HG02571 (cell line): ENCODE measurements around the gene MRPS22.

ENCODE experiments used
- ATAC-seq: cut with Tn5 transposase; IDR thresholded peaks from one replicate; pipeline ENCODE4 v1.9.1; 2021; ENCODE audit warnings: mild to moderate bottlenecking, moderate library complexity; ENCODE audit not compliant: unreplicated experiment

The MRPS22 gene

DNA sequence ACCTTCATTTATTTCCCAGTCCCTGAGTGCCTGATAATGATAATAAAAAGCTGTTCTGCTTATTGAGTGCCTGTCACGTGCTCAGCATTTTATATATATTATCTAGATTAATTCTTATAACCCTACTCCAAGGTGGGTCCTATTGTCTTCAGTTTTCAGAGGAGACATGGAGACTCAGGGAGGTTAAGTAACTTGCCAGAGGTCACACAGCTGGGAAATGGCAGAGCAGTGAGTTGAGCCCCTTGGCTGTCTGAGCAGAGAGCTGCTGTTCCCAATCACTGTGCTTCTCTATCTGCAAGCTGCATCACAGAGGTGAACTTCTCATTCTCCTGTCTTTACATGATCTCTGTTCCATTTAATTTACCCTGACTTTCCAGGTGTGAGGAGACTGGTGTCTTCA, 32.3 kb upstream of the MRPS22 start:
- ATAC-seq = no peak

DNA sequence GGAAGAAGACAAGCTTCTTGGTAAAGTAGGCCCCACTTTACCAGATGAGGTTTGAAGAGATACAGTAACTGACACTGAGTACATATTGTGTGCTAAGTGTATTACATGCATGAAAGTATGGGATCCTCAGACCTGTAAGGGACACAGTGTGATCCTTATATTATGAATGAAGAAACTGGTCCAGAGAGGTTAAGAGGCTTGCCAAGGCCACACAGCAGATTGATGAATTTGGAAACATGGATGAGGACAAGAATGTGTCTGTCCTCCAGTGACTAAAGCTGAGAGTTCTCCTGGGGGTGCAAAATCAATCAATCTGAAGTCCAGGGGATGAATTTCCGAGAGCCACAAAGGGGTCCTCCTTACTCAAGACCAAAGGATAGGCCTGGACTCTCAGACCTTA, 31.4 kb upstream of the MRPS22 start:
- ATAC-seq = no peak

GRCh38 chr3:139312959-139313358, 30.9 kb upstream of the MRPS22 start:
- ATAC-seq = no peak

DNA sequence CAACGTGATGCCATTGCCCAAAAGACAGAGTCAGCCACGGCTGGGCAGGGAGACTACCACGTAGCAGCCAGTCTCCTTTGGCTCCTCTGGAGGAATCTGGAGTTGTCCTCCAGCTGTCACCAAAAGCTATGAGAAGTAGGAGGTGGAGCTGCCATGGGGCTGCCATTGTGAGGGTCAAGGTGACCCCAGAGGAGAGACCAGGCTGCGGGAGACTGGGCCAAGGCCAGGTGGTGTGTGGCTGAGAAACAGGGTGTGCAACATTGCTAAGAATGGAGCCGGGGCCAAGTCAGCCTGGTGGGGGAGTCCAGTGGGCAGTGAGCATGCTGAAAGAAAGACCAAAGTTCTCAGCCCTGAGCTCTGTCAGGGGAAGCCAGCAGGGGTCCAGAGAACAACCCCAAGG, 29.9 kb upstream of the MRPS22 start:
- no peak for ATAC-seq

GRCh38 chr3:139317215-139317614, 26.6 kb upstream of the MRPS22 start:
- ATAC-seq = no peak

- no peak for ATAC-seq
Observed at GRCh38 chr3:139317660-139318430, 26.0 kb upstream of the MRPS22 start.

DNA sequence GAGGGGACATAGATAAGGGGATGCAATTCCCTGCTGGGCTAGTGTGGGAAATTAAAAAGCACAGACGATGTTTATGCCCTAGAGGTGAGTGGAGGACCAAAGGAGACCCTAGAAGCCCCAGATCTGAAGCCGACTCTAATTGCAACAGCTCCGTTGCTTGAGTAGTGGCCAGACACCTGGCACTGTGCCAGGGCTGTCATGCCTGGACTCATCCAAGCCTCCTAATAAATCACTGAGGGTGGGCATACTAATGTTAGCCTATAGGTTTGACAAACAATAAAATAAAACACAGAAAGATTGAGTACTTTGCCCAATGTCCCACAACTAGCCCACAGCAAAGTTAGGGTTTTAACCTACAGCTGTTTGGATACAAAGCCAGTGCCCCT, 25.4 kb upstream of the MRPS22 start:
- ATAC-seq = no peak

DNA sequence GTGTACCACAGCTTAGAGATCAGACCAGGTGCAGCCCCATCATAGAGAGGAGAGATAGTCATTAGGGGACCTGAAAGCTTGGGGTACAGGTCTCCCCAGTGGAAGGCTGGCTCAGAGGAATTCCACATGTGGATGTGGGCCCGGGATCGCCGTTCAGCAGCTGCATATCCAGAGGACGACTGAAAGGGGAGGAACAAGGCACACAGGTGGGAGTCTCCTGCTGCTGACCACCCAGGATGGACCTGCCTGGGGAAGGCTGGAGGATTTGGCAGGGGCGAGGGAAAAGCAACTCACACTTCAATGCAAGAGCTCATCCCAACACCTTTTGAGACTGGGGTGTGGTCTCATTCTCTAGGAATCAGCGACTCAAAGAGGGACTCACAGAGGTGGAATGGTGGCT, 25.0 kb upstream of the MRPS22 start:
- ATAC-seq = no peak

GRCh38 chr3:139319428-139320402, 24.1 kb upstream of the MRPS22 start:
- no peak for ATAC-seq

DNA sequence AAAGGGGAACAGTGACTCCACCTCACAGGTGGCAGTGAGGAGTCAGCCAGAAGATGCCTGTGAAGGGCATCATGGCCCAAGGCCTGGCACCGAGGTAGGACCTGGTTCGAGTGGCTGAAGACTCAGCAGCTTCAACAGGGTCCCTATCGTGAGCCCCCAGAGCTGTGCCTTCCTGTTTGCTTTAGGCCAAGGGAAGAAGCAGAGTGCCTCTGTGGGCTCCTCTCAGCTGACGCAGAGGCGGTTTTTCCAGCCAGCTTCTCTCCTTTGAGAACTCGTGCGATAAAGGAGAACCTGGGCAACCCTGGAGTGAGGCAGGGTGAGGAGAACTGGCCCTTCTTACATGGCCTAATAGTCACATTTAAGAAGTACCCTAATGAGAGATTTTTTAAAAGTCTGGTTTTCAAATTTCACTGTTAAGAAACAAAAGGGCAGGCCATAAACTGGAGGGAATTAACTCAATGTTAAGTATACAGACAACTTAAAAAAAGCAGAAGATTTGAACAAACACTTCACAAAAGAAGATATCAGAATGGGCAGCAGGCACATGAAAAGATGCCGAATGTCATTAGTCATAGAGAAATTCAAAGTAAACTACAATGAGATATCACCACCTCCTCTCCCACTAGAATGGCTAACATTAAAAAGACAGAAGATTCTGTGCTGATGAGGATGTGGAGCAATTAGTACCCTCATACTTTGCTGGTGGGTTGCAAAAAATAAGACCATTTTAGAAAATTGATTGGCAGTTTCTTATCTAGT, 23.1 kb upstream of the MRPS22 start:
- ATAC-seq = no peak

- ATAC-seq = no peak
Observed at GRCh38 chr3:139322346-139322745, 21.5 kb upstream of the MRPS22 start.

DNA sequence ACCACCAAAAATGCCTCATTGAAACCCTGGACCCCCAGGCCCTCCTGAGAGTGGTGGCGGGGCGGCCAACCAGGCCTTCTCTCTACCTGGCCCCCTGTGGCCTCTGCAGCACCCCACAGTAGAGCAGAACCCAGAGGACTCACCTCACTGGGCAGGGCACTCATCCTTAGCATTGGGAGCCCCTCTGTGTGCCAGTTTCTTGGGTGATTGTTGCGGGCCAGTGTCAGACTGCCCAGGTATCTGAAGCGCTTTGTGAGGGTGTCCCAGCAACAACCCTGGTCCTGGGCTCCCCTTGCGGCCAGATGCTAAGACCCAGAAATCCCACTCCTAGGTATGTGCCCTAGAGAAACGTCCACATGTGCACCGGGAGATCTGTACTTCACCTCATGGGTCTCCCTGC, 20.7 kb upstream of the MRPS22 start:
- no peak for ATAC-seq

GRCh38 chr3:139324456-139324855, 19.4 kb upstream of the MRPS22 start:
- no peak for ATAC-seq

- ATAC-seq = no peak
Observed at GRCh38 chr3:139325551-139325950, 18.3 kb upstream of the MRPS22 start.

DNA sequence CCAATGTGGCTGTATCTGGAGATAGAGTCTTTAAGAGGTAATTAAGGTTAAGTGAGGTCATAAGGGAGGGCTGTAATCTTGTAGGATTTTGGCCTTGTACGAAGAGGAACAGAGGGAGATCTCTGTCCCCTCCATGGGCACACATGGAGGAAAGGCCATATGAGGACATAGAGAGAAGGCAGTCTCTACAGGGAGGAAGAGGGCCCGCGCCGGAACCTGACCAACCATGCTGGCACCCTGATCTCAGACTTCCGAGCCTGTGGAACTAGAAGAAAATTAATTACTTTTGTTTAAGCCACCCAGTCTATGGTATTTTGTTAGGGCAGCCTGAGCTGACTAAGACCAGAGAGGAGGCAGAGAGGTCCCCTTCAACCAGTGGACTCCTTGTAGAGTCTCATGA, 17.7 kb upstream of the MRPS22 start:
- no peak for ATAC-seq

GRCh38 chr3:139326707-139327106, 17.1 kb upstream of the MRPS22 start:
- no peak for ATAC-seq

DNA sequence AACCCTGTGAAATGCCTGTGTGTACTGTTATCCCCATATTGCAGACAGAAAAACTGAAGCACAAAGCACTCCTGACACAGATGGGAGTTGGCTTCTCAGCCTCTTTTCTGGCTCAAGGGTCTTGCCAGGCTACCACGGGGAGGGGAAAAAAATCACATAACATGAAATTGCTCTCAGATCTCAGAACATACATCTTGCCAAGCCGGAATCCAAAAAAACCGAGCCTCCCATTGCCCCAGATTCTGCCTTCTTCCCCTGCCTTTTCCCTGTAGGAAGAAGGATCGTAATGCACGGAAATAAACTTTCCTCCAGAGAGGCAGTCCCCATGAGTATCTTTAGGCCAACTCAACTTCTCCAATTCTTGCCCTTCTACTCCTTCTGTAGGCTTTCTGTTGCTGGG, 16.6 kb upstream of the MRPS22 start:
- ATAC-seq = no peak

GRCh38 chr3:139327861-139328260, 16.0 kb upstream of the MRPS22 start:
- ATAC-seq = no peak

- no peak for ATAC-seq
Observed at GRCh38 chr3:139328356-139328755, 15.5 kb upstream of the MRPS22 start.

- peak; percentile 93 for ATAC-seq
Observed at GRCh38 chr3:139329364-139329850, 14.4 kb upstream of the MRPS22 start.

DNA sequence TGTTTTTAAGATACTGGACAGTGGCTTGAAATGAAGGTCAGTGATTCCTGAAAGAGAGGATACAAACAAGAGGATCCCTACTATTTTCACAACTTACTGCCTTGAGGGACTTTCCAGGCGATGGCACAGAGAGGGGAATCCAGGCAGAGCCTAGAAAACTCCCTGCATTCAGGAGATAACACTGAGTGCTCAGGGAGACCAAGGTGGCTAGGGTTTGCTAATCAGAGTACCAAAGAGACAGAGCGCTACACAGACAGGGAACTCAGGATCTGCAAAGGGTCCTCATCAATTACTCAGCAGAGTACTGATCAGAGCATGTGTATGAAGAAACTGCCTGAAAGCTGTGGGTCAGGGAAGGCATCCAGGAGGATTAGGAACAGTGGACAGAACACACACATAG, 11.7 kb upstream of the MRPS22 start:
- ATAC-seq = no peak
